ENCODE results near the gene ZSWIM8.
"Not testable (repeated sequence)": the region's sequence is repeated elsewhere in the genome, so short reads cannot be mapped to it uniquely, and the experiment has no call there.

The ZSWIM8 gene

GRCh38 chr10:73796035-73796434 lies 10.6 kb downstream of the ZSWIM8 start:
- DNase-seq, result not testable (repeated sequence)

GRCh38 chr10:73796766-73797165 lies 11.4 kb downstream of the ZSWIM8 start:
- no peak for DNase-seq

GRCh38 chr10:73797324-73798025 lies 12.1 kb downstream of the ZSWIM8 start:
- DNase-seq, result no peak

GRCh38 chr10:73798087-73798486 lies 12.7 kb downstream of the ZSWIM8 start:
- DNase-seq, result no peak

- DNase-seq, result no peak
Observed at GRCh38 chr10:73798927-73799560, 13.6 kb downstream of the ZSWIM8 start.

GRCh38 chr10:73799899-73800559 lies 14.6 kb downstream of the ZSWIM8 start:
- DNase-seq, result no peak

GRCh38 chr10:73800560-73801252 lies 15.3 kb downstream of the ZSWIM8 start:
- no peak for DNase-seq

- no peak for DNase-seq
Observed at GRCh38 chr10:73801253-73801590, 15.8 kb downstream of the ZSWIM8 start.

- DNase-seq, result no peak
Observed at GRCh38 chr10:73802276-73802991, 17.0 kb downstream of the ZSWIM8 start.

- DNase-seq, result no peak
Observed at GRCh38 chr10:73803680-73804286, 18.4 kb downstream of the ZSWIM8 start.

- DNase-seq, result no peak
Observed at GRCh38 chr10:73806176-73806950, 21.0 kb downstream of the ZSWIM8 start.

- no peak for DNase-seq
Observed at GRCh38 chr10:73807471-73807870, 22.1 kb downstream of the ZSWIM8 start.

GRCh38 chr10:73808021-73808815 lies 22.8 kb downstream of the ZSWIM8 start:
- no peak for DNase-seq

GRCh38 chr10:73809061-73809818 lies 23.8 kb downstream of the ZSWIM8 start:
- no peak for DNase-seq

GRCh38 chr10:73810358-73810734 lies 24.9 kb downstream of the ZSWIM8 start:
- no peak for DNase-seq

GRCh38 chr10:73810735-73811465 lies 25.5 kb downstream of the ZSWIM8 start:
- peak; percentile 69 for DNase-seq

- no peak for DNase-seq
Observed at GRCh38 chr10:73812657-73813056, 27.3 kb downstream of the ZSWIM8 start.

- DNase-seq, result no peak
Observed at GRCh38 chr10:73813333-73813732, 27.9 kb downstream of the ZSWIM8 start.

- DNase-seq, result no peak
Observed at GRCh38 chr10:73814276-73814895, 29.0 kb downstream of the ZSWIM8 start.
